DLD1 (cell line): ENCODE data around the gene ZNF556.
"Not testable (repeated sequence)": the region's sequence is repeated elsewhere in the genome, so short reads cannot be mapped to it uniquely, and the experiment has no call there.

Experiments used
- in situ Hi-C: cut with HindIII; loops from 2 replicates; pipeline ENCODE4 v1.10.0; 2017; ENCODE audit warnings: low sequenced_read_pairs

The ZNF556 gene

GRCh38 chr19:2903326-2903725 is 36.2 kb downstream of the ZNF556 start:
- in situ Hi-C loops: not testable (repeated sequence)

DNA sequence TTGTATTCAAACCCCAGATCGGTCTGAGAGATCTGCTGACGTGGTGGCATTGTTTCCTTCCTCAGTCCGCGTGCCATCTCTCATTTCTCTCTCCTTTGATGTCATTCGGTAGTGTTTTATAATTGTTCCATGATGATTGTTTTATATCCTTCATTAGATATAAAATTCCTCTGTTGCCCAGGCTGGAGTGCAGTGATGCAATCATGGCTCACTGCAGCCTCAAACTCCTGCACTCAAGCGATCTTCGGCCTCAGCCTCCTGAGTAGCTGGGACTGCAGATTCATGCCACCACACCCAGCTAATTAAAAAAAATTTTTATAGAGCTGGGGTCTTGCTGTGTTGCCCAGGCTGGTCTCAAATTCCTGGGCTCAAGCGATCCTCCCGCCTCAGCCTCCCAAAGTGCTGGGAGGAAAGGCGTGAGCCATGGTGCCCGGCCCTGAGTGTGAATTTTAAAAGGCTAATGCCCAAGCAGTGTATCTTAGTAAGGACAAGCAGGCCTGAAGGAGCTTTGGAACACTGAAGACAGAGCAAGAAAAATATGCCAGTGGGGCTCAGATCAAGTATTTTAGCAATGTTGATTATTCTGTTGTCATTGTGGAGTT is 38.9 kb downstream of the ZNF556 start:
- in situ Hi-C loops: no loop called here

DNA sequence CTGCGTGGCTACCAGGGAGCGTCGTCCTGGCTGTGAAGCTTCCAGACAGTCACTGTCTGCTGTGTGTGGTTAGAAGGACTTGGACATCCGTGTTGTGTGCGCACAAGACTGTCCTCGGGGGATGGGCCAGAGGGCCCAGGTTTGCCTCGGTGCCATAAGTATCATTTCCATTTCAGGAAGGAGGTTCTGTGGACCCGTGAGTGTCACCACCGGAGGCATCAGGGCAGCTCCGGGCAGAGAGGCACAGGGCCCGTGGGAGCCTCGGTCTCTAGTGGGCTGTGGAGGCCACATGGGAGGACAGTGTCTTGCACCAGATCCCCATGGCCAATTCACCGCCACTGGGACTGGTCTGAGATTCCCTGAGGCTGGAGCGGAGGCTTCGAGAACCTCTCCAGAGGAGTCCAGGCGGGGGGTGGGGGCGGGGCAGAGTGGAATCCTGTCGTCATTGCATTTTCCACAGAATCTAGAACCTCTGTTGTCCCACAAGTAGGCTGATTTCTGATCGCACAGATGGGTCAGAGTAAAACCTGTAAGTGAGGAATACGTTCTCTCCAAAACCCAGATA is 39.6 kb downstream of the ZNF556 start:
- in situ Hi-C loops: no loop called here

DNA sequence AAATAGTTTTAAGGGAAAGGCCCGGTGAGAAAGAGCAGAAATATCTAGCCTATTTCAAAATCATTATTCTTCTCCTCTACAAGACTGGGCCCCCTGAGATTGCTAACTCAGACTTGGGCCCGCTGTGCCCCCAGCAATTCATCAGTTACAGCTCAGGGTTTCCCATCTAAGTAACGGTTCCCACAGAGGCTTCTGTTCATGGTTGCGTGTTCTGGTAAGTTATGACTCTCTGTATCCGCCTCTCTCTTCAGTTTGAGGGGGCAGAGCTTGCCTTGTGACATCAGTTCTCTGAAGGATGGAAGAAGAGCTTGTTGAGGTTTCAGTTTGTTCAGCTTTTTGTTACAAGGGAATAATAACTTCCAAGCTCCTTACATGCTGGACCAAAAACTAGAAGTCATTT is 45.2 kb downstream of the ZNF556 start:
- in situ Hi-C loops: no loop called here

DNA sequence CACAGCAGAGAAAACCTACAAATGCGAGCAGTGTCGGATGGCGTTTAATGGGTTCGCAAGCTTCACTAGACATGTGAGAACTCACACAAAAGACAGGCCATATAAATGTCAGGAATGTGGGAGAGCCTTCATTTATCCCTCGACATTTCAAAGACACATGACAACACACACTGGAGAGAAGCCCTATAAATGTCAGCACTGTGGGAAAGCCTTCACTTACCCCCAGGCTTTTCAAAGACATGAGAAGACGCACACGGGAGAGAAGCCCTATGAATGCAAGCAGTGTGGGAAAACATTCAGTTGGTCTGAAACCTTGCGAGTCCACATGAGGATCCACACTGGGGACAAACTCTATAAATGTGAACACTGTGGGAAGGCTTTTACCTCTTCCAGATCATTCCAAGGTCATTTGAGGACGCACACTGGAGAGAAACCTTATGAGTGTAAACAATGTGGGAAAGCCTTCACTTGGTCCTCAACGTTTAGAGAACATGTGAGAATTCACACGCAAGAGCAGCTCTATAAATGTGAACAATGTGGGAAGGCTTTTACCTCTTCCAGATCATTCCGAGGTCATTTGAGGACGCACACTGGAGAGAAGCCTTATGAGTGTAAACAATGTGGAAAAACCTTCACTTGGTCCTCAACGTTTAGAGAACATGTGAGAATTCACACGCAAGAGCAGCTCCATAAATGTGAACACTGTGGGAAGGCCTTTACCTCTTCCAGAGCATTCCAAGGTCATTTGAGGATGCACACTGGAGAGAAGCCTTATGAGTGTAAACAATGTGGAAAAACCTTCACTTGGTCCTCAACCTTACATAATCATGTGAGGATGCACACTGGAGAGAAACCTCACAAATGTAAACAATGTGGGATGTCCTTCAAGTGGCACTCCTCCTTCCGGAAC is 50.4 kb downstream of the ZNF556 start:
- in situ Hi-C loops: no loop called here

GRCh38 chr19:2922987-2923386 is 55.9 kb downstream of the ZNF556 start:
- in situ Hi-C loops: no loop called here

GRCh38 chr19:2923510-2923909 is 56.4 kb downstream of the ZNF556 start:
- in situ Hi-C loops: no loop called here

- in situ Hi-C loops: no loop called here
Observed at GRCh38 chr19:2926341-2927031, 59.4 kb downstream of the ZNF556 start.

DNA sequence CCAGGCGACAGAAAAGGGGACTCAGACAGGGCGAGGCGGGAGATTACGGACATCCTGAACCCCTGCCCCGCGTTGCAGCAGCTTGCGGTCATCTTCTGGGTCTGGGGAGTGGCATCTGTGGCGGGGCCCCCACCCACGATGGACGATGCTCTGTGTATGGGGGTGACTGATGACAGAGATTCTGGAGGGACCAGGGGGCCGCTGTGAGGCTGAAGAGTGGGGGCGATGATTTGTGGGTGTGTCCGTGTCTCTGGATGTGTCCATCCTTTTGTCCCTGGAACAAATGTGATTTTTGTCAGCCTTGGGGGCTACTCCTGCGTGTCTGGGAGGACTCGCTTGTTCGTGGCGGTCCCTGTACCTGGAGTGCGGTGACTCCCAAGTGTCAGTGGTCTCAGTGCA is 59.9 kb downstream of the ZNF556 start:
- in situ Hi-C loops: no loop called here
